NB4 (cell line): ENCODE data around the gene SDC3.

Source experiments
- CTCF ChIP-seq: IDR thresholded peaks from one replicate; pipeline ENCODE4 v1.5.1; 2012; ENCODE audit warnings: low read depth, low read length
- MAX ChIP-seq: IDR thresholded peaks from 2 replicates; pipeline ENCODE4 v1.6.1; 2011; ENCODE audit warnings: low read depth, low read length
- MYC ChIP-seq: IDR thresholded peaks from 2 replicates; pipeline ENCODE4 v1.6.1; 2011; ENCODE audit warnings: low read depth, low read length
- POLR2A ChIP-seq: IDR thresholded peaks from 2 replicates; pipeline ENCODE4 v1.6.1; 2011; ENCODE audit warnings: mild to moderate bottlenecking; ENCODE audit not compliant: insufficient read length; ENCODE audit errors: extremely low read depth

GRCh38 chr1:30923597-30923996 lies 15.0 kb upstream of the SDC3 start:
- TF ChIP-seq CTCF (no peak), POLR2A (no peak), MAX (no peak), MYC (no peak)
